Panc1 (cell line): Measurements from ENCODE around the gene GBX1.

Experiments used
- POLR2AphosphoS5 ChIP-seq: IDR thresholded peaks from 2 replicates; pipeline ENCODE4 v1.6.1; 2012; ENCODE audit warnings: mild to moderate bottlenecking, low read depth, low read length, moderate library complexity
- TCF7L2 ChIP-seq: IDR thresholded peaks from 2 replicates; pipeline ENCODE4 v1.6.1; 2011; ENCODE audit warnings: mild to moderate bottlenecking, low read depth, low read length, inconsistent platforms
- TF ChIP-seq, protein P1 (sequence below): fragments of 450-650 bp; IDR thresholded peaks from 2 replicates; pipeline ENCODE4 v1.5.1; 2017; ENCODE audit warnings: mild to moderate bottlenecking
- TF ChIP-seq, protein P2 (sequence below), 2 experiments: IDR thresholded peaks; 2 replicates each; pipeline ENCODE4 v1.6.1; 2011 to 2012; ENCODE audit warnings: low read depth in 2 of 2, control low read depth in 1 of 2, low read length in 1 of 2, mild to moderate bottlenecking in 1 of 2, moderate library complexity in 1 of 2; ENCODE audit not compliant: insufficient read depth in 1 of 2

DNA sequence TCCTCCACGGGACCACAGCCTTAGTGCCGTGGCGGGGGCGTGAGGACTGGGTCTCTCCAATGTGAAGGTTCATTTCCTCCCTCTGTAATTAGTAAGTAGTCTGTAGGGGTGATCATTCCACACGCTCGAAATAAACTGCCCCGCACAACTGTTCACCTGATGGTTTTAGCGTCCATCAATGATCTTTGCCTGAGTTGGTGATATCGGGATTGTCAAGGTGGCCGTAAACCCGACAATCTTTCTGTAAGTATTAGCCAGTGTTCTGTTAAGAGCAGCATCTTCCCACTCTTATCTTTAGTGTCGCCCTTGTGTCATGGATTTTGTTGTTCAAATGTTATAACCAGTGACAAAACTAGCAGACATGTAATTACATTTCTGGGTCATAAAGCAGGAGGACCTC is 63.5 kb downstream of the GBX1 start:
- TF ChIP-seq, protein P1, sequence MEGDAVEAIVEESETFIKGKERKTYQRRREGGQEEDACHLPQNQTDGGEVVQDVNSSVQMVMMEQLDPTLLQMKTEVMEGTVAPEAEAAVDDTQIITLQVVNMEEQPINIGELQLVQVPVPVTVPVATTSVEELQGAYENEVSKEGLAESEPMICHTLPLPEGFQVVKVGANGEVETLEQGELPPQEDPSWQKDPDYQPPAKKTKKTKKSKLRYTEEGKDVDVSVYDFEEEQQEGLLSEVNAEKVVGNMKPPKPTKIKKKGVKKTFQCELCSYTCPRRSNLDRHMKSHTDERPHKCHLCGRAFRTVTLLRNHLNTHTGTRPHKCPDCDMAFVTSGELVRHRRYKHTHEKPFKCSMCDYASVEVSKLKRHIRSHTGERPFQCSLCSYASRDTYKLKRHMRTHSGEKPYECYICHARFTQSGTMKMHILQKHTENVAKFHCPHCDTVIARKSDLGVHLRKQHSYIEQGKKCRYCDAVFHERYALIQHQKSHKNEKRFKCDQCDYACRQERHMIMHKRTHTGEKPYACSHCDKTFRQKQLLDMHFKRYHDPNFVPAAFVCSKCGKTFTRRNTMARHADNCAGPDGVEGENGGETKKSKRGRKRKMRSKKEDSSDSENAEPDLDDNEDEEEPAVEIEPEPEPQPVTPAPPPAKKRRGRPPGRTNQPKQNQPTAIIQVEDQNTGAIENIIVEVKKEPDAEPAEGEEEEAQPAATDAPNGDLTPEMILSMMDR = no peak
- TF ChIP-seq TCF7L2 (no peak), POLR2AphosphoS5 (no peak)
- TF ChIP-seq, protein P2, sequence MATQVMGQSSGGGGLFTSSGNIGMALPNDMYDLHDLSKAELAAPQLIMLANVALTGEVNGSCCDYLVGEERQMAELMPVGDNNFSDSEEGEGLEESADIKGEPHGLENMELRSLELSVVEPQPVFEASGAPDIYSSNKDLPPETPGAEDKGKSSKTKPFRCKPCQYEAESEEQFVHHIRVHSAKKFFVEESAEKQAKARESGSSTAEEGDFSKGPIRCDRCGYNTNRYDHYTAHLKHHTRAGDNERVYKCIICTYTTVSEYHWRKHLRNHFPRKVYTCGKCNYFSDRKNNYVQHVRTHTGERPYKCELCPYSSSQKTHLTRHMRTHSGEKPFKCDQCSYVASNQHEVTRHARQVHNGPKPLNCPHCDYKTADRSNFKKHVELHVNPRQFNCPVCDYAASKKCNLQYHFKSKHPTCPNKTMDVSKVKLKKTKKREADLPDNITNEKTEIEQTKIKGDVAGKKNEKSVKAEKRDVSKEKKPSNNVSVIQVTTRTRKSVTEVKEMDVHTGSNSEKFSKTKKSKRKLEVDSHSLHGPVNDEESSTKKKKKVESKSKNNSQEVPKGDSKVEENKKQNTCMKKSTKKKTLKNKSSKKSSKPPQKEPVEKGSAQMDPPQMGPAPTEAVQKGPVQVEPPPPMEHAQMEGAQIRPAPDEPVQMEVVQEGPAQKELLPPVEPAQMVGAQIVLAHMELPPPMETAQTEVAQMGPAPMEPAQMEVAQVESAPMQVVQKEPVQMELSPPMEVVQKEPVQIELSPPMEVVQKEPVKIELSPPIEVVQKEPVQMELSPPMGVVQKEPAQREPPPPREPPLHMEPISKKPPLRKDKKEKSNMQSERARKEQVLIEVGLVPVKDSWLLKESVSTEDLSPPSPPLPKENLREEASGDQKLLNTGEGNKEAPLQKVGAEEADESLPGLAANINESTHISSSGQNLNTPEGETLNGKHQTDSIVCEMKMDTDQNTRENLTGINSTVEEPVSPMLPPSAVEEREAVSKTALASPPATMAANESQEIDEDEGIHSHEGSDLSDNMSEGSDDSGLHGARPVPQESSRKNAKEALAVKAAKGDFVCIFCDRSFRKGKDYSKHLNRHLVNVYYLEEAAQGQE (IDR thresholded peaks at IDR 0.05; ENCODE audit: insufficient read depth in 1 of 2, low read depth in 2 of 2, low read length in 1 of 2) = no peak
